ENCODE results near the gene PRDM5. TPM values are rescaled to one million over a fixed set of nuclear protein-coding genes. Genes with fewer than 3 reads are reported as not detected.

The PRDM5 gene
- total and polyA plus RNA-seq, 3 donors from 2014 or later, result 8.2 to 21.9 (median 19.1) TPM

DNA sequence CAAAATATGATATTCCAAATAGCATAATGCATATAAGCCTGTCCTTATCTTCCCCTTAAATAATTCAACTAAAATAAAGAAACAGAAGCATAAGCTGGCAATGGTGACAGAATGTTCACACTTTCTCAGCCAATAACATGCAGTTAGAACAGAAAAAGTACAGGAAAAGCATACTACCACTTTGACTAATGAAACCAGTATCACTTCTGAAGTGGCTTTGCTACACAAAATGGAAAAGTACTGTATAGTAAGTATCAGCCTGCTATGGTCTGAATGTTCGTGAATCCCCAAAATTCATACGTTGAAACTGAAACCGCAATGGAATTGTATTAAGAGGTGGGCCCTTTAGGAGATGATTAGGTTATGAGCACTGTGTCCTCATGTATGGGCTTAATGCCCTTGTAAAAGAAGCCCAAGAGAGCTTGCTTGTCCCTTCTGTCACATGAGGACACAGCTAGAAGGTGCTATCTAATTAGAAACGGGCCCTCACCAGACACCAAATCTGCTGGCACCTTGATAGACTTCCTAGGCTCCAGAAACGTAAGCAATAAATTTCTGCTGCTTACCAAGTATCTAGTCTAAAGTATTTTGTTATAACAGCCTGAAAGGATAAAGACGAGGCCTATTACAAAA, 102.6 kb downstream of the PRDM5 start:
- no peak overlapping the region for H3K27ac ChIP-seq
- WGBS, 2 donors, result 91 to 93% methylated on average over 6 of the region's 6 CpGs
- no peaks in the 10 kb centered on the region for H3K4me1 ChIP-seq
- no peak overlapping the region for H3K4me3 ChIP-seq
- H3K27me3 ChIP-seq, result no peaks in the 10 kb centered on the region
- TF ChIP-seq POLR2A (IDR thresholded peaks at IDR 0.05), result no peak
- TF ChIP-seq, protein P1, sequence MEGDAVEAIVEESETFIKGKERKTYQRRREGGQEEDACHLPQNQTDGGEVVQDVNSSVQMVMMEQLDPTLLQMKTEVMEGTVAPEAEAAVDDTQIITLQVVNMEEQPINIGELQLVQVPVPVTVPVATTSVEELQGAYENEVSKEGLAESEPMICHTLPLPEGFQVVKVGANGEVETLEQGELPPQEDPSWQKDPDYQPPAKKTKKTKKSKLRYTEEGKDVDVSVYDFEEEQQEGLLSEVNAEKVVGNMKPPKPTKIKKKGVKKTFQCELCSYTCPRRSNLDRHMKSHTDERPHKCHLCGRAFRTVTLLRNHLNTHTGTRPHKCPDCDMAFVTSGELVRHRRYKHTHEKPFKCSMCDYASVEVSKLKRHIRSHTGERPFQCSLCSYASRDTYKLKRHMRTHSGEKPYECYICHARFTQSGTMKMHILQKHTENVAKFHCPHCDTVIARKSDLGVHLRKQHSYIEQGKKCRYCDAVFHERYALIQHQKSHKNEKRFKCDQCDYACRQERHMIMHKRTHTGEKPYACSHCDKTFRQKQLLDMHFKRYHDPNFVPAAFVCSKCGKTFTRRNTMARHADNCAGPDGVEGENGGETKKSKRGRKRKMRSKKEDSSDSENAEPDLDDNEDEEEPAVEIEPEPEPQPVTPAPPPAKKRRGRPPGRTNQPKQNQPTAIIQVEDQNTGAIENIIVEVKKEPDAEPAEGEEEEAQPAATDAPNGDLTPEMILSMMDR (IDR thresholded peaks at IDR 0.05), result no peak
- intact Hi-C loops (cut with DNase I; ENCODE audit: low total_unique reads), result no loop called here
- no peaks in the 10 kb centered on the region for H3K9me3 ChIP-seq
- no peak for DNase-seq
- no peaks in the 10 kb centered on the region for H3K36me3 ChIP-seq (ENCODE audit: low read depth, missing control alignments)

DNA sequence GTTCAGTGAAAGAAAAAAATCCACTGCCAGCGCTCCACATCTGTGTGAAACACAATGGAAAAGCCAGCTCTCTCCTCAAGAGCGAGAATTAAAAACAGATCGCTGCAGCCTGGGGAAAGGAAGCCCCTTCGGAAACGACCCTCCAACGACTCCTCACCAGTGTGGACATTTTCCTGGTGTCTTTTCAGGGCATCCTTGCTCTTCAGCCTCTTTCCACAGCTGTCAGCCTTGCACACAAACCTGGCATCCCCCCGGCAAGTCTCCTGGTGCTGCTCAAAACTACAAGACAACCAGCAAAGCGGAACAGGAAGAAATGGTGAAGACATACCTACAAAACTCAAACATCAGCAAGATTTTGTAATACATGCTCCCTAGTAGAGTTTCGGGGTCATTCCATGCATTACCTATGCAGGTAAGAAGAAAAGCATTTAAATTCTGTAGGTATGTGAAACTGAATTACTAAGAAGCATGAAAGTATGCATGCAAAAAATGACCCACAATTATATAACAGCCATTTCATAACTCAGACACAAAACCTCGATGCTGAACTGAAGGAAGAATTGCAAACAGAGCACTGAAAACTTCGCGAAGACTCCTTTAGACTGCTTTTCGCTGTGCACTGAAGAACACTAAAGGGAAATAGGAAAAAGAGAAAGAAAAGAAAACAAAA, 106.1 kb downstream of the PRDM5 start:
- TF ChIP-seq POLR2A (IDR thresholded peaks at IDR 0.05), result no peak
- TF ChIP-seq, protein P1 (IDR thresholded peaks at IDR 0.05), result no peak
- Histone ChIP-seq H3K36me3 (ENCODE audit: low read depth, missing control alignments) (no peaks in the 10 kb centered on the region), H3K27ac (no peak overlapping the region), H3K4me1 (no peaks in the 10 kb centered on the region), H3K9me3 (no peaks in the 10 kb centered on the region), H3K27me3 (no peaks in the 10 kb centered on the region), H3K4me3 (no peak overlapping the region)
- intact Hi-C loops (cut with DNase I; ENCODE audit: low total_unique reads), result no loop called here
- WGBS, 2 donors, result 81 to 89% methylated on average over 13 of the region's 13 CpGs
- DNase-seq, result no peak

DNA sequence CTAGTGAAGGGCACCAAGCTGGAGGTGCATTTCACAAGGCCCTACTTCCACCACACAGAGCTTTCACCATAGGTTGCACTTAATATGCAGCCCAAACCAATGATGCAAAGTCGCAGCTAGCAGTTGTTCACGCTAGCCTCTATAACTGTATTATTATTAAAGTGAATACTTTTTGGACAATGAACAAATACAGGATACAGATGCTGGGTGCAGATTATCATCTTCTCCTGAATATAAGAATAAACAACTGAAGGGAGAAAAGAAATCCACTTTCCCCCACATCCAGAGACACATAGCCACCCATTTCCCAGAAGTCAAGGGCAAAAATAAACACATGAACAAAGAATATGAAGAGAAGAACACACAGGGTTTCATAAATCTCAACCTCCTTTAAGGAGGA, 107.2 kb downstream of the PRDM5 start:
- H3K4me3 ChIP-seq, result no peak overlapping the region
- WGBS, 2 donors, result 84 to 97% methylated on average over 2 of the region's 2 CpGs
- no peaks in the 10 kb centered on the region for H3K27me3 ChIP-seq
- intact Hi-C loops (cut with DNase I; ENCODE audit: low total_unique reads), result no loop called here
- no peaks in the 10 kb centered on the region for H3K36me3 ChIP-seq (ENCODE audit: low read depth, missing control alignments)
- no peaks in the 10 kb centered on the region for H3K4me1 ChIP-seq
- H3K9me3 ChIP-seq, result no peaks in the 10 kb centered on the region
- TF ChIP-seq, protein P1 (IDR thresholded peaks at IDR 0.05), result no peak
- TF ChIP-seq POLR2A (IDR thresholded peaks at IDR 0.05), result no peak
- H3K27ac ChIP-seq, result no peak overlapping the region
- DNase-seq, result no peak

DNA sequence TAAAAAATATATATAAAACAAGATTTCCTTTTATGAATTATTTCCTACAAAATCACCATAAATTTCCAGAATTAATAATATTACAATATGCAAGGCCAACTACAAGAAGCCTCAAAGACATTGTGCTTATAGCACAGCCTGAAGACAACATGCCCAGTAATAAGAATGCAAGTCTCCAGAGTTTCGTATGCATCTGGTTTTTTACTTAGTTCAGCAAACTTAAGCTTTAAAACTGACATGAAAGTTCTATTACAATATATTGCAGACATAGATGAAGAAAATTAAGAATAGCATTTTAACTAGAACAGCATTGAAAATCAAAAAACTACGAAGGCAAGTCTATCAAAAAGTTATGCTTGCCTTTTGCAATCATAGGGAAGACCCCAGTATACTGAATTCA, 107.6 kb downstream of the PRDM5 start:
- intact Hi-C loops (cut with DNase I; ENCODE audit: low total_unique reads), result no loop called here
- DNase-seq, result no peak

More for the DNA sequence above, 107.6 kb downstream of the PRDM5 start:
- no peaks in the 10 kb centered on the region for H3K4me1 ChIP-seq
- no peak for TF ChIP-seq POLR2A (IDR thresholded peaks at IDR 0.05)
- TF ChIP-seq, protein P1 (IDR thresholded peaks at IDR 0.05), result no peak
- H3K9me3 ChIP-seq, result no peaks in the 10 kb centered on the region
- no peaks in the 10 kb centered on the region for H3K27me3 ChIP-seq
- no peaks in the 10 kb centered on the region for H3K36me3 ChIP-seq (ENCODE audit: low read depth, missing control alignments)
- H3K27ac ChIP-seq, result no peak overlapping the region
- H3K4me3 ChIP-seq, result no peak overlapping the region
- 89 to 95% methylated on average over 2 of the region's 2 CpGs for WGBS, 2 donors

Data from testis (tissue), 3 donors.